ENCODE measurements around the gene ACOX3.
"Not testable (repeated sequence)": the region's sequence is repeated elsewhere in the genome, so short reads cannot be mapped to it uniquely, and the experiment has no call there.

The ACOX3 gene

DNA sequence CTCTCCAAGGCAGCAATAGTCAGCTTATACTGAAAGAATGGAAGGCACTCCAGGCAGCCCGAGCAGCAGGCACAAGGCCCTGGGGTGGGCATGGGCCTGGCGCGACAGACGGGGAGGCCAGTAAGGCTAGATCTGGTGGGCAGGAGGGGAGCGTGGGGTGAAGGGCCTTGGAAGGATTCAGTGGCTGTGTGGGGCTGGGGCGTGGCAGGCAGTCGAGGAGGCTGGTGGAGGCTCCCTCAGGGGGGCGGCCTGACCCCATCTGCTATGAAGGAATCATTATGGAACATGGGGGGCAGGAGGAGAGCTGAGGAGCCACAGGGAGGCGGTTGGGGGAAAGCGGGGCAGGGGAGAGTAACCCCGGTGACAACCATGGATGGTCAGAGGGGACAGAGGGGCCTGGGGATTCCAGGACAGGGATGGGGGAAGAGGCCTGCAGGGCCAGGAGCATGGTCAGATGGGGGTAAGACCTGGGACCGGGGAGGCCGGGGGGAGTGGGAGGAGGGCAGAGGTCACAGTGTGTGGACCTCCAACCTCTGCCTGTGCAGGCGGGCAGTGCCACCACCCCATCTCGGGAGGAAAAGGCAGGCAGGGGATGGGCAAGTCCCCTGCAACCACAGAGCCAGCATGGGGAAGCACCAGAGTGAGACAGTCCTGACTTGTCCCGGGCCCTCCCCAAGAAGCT is 70.3 kb downstream of the ACOX3 start:
- no peak for DNase-seq

DNA sequence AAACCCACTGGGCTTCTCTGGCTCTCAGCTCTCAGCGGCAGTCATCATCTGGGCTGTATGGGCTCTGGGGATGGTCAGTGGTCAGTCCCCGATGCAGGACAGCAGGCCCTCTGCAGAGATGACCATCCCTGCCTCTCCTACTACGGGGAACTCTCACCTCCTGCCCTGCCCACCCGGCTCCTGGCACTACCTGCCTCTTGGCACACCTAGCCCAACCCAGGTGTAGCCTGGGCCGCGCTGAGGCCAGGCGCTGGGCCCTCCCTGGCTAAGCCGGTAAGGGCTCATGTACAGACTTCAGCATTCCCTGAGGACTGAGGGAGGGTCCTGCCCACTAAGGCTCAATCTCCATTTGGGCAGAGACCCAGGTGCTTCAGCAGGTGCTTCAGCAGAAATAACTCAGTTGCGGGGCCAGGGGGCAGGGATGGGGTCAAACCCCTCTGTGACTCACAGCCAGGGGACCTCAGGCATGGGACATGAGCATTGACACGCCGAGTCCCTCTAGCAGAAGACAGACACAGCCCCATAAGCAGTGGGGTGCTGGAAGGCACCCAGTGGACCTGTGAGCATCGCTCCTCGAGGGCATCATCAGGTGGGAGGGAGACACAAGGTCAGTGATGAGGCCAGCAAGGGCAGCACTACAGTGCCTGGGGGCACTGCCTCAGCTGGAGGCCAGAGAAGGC is 71.0 kb downstream of the ACOX3 start:
- DNase-seq: no peak

DNA sequence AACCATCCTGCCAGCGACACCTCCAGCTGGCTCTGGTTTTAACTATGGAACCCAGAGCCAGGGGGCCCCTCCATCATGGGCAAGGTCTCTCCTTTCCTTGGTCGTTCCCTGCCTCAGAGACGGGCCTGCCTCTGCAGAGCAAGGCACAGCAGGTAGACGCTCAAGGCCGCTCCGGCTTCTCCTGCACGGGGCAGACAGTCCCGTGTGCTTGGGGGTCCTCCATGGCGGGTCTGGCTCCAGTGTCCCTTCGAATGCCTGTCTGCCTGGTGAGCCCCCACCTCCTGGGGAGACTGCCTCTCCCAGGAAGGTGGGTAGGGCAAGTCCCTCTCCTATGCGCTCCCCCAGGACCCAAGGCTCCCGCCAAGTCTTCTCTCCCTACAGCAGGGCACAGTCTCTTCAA is 71.5 kb downstream of the ACOX3 start:
- no peak for DNase-seq

DNA sequence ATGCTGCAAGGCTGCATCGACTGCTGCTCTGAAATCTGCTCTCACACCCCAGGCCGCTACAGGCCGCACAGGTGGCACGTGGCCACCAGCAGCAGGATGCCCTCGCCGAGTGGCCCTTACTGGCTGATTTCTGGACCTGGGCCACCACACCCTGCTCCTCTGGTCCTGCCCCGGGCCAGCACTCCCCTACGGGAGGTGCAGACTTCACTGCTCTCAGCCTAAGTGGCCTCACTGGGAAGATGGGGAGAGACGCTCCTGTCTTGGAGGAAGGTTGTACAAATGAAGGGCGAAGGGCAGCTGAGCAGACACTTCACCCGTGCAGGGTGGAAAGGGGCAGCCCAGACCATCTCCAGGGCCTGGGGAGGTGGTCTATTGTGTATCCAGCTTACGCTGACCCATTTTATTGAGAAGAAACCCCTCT is 72.5 kb downstream of the ACOX3 start:
- DNase-seq: no peak

DNA sequence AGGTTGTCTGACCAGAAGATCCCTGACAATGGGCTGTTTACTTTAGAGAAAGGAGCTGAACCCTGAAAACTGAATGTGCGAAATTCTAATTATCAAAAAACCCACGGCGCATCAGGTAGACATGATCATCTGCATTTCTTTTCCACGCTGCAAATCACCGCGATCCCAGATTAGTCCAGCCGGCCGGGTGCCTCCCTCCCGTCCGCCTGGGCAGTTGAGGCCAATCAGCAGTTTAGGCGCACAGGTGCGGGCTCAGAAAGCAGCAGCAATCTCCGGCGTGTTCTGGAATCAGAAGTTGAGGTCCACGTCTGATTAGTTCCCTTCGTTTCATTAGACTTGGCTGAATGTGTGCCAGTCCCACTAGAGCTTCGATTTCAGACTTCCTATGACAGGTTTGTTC is 73.9 kb downstream of the ACOX3 start:
- DNase-seq: no peak

DNA sequence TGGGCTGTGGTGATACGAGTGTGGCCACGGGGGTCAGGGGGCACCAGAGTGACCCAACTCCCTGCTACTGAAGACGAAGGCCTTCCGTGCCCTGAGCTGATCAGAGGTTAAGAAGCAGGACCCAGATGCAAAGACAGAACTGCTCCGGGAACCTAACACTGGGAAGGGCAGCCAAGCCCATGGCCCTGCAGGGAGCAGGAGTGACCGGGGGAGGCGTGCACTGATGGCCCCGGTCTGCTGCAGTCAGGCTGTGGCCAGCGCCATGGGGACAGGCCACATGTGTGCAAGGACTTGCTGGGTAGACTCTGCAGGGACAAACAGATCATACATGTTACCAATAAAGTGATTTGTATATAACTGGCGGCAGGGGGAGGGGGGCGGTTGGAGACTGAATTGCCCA is 74.6 kb downstream of the ACOX3 start:
- DNase-seq: no peak

DNA sequence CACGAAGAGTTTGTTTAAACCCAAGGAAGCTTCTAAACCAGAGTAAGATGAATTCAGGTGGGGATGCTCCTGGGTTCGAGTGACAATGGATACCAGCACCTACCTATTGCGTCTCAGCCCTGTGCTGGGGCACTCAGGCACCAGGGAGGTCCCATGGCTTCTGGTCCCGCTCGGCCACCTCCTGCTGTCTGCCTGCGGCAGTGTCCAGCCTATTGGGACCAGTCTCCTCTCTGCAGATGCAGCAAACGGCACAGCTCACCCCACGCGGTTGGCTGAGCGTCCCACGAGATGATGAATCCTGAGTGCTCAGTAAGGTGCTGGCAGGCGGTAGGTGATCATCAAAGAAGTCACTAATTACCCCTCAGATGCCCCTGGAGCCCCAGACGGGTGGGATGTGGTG is 75.2 kb downstream of the ACOX3 start:
- DNase-seq: no peak

DNA sequence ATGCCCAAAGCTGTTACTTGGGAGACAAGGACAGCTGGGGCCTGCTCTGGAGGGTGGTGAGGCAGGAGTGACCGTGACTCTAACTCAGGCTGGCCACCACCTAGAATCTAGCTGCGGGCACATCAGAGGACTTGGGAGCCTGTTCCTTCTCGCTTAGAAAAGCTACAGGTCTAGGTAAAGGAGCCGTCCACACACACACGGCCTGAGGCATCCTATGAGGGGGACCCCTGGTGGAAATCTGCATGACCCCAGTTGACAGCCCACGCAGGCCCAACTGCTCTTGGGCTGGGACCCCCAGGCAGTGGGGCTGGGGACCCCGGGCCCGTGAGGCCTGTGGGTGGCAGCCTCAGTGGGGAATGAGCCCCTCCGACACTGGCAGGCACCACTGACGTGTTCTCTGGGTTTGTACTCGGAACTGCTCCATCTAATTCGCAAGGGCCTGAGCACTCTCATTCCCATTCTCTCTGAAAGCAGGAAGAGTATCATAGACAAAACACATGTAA is 75.6 kb downstream of the ACOX3 start:
- no peak for DNase-seq

DNA sequence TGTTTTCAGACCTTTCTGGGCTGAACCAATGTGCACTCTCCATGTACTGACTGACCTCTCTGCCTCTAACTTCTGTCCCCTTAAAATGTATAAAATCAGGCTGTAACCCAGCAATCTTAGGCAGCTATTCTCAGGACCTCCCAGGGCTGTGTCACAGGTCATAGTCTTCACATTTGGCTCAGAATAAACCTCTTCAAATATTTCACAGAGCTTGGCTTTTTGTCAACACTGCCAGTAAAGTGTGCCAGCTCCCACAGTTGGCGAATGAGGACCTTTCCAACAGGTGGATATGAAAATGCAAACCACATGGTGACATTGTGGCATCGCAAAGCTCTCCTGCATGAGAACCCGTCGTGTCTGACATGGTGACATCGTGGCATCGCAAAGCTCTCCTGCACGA is 76.4 kb downstream of the ACOX3 start:
- DNase-seq: no peak

DNA sequence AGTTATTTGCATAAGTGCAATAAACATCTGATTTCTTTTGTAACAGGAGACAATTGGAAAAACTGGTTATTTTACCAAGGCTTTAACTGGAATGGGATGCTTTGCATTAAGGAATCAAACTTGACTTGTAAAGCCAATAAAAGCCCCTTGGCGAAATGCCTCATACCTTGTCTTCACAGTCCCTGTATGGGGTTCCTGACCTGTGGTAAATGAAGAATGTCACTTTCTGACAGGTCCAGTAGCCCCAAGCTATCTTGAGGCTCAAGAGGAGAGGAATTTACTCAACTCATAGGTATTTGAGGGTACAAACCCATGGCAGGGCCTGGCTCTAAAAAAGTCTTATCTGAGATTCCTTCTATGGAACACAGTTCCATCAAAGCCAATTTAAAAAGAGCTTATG is 78.0 kb downstream of the ACOX3 start:
- DNase-seq: no peak

DNA sequence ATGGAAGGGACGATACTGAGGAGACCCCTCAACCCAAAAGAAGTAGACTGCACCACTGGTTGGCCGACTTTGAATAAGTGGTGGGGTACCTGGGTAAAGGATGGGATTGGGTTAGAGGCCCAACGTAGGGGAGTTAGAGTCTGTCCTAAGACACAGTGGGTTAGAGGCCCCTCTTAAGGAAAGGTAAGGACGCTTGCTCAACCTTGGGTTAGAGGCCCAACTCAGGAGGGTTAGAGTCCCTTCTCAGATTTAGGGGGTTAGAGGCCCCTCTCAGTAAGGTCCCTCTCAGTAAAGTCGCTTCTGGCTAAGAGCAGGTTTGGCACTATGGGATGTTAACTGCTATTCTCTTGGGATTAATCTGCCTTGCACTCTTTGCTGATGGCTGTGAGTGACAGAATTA is 81.3 kb downstream of the ACOX3 start:
- no peak for DNase-seq

DNA sequence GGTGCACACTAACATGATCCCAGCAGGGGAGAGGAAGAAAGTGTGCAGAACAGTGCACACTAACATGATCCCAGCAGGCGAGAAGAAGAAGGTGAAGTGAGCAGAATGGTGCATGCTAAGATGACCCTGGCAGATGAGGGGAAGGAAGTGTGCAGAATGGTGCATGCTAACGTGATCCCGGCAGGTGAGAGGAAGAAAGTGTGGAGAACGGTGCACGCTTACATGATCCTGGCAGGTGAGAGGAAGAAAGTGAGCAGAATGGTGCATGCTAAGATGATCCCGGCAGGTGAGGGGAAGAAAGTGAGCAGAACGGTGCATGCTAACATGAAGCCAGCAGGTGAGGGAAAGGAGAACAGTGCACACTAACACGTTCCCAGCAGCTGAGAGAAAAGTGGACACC is 83.7 kb downstream of the ACOX3 start:
- DNase-seq: no peak

DNA sequence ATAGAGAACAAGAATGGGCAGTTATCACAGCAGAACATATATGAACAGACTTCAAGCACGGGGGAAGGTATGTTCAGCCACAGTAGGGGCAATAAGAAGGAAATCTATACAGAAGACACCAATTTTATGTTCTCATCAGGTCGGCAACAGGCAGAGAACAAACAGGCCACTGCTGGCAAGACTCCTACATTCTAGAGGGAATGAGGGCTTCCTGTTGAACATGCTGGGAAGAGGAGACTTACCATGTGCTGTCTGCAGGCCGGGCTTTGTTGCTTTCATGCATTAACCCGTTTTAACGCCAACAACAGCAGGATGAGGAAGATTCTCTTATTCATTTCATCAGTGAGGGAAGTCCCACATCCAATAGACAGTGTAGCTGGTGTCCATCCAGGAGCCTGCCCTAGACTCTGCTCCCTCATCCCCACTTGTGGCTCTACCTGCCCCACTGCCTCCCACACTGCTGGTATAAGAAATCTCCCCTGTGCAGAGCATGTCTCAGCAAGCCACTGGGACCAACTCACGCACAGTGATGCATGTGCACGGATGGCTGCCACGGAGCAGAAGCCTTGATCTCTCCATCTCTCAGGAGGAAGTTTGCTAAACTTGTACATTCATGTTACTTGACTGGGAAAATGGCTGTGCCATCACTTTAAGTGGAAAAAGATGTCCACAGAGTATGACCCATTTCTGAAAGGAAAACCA is 84.5 kb downstream of the ACOX3 start:
- DNase-seq: no peak

DNA sequence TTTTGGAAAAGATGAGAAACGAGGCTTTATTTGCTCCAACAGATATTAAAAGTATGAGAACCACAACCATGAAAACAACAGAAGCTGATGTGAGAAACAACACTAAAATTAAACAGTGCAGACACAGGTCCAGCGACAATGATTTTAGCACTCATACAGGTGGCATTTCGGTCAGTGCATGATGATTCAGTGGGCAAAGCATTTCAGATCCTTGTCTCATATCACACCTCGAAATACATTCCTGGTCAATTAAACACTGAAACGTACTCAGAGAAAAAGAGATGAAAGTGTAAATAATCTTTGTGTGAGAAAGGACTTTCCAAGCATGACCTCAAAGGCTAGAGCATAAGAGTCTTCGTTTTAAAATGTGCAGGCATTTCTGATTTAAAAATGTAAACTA is 85.2 kb downstream of the ACOX3 start:
- DNase-seq: no peak

DNA sequence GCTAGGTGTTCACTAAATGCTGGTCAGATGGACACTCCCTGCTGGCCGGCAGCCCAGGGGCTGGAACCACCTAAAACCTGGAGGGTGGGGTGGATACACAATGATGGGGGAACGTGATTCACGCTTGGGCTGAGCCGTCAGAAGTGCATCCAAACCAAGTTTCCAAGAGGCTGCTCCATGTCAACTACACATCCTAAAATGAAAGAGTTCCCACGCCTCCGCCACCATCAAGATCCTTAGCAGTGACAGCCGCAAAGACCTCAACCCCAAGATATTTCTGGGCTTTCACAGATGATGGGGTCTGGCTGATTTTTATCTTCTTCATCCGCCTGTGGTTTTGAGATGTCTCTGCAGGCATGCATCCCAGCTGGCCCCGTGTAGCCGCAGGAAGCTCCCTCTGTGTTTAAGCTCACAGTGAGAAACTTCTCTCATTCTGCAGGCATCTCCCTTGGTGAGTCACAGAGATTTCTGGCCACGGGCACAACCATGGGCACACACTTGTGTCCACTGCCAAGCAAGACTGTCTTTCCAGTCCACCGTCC is 86.5 kb downstream of the ACOX3 start:
- DNase-seq: no peak

DNA sequence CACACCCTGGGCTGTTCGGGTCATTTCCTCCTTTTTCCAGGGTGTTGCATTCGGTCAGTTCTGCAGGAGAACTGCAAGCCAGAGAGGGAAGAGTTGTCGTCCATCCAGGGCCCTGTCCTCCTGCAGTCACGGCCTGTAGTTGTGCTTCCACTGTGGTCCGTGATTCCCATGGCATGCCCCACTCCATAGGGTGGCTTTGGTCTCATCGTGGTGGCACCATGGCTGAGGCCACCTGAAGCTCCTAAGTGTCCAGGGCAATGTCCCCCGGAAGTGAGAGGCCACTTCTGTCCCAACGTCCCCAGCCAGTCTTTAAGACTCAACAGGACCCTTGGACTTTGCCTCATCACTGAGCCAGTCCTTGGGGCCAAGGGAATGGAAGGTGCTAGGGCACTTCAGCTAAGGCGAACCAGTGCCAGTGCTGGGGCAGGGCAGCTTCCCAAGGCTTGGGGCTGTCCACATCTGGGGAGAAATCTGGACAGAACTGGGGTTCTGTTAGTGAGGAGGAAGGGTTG is 87.3 kb downstream of the ACOX3 start:
- DNase-seq: no peak

DNA sequence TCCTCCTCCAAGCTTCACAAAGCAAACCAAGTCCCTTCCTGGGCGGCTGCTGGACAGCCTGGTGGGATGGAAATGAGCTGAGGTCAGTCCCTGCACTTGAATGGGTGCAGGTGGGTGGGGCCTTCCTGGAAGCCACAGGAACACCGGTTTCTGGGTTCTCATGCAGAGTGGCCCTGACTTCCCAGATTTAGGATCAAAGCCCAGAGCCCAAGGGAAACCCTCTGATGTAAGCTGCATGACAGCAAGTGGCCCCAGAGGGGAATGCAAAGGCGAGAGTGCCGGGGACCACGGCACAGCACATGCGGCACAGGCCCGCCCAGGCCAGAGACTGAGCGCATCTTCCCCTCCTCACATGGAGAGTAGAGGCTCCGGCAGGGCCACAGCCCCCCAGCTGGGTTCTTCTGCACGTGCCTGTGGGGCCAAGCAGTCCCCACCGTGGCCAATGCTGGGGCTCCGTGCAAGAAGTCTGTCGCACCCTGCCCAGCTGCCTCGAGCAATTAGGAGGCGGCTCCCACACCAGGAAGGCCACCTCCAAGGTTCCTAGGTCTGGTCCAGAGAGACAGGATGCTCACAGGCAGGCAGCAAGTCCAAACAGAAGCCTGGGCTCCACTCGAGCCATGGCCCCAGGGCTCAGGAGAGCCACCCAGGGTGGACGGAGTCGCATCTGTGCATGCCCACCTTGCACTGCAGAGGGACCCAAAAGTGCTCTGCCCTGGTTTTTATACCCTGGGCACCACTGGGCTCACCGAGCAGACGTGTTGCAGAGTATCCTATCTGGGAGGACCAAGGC is 88.0 kb downstream of the ACOX3 start:
- DNase-seq: no peak

DNA sequence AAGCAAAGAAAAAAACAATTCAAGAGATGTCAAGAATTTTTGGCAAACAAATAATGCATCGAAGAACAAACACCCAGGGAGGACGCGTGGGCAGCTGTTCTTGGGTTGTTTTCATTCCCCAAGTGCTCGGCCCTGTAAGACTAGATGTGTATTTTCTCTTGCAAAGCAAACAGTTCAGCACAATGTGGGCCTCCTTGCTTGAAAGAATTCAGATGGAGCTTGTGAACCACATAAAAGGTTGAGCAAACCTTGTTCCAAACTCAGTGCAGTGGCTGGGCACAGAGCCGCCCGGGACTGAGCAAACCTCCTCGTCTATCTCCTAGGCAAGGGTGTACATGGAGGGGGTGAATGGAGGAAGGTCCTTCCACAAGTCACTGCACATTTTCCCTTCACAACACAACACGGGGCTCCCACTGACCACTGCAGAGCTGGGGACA is 88.6 kb downstream of the ACOX3 start:
- no peak for DNase-seq

DNA sequence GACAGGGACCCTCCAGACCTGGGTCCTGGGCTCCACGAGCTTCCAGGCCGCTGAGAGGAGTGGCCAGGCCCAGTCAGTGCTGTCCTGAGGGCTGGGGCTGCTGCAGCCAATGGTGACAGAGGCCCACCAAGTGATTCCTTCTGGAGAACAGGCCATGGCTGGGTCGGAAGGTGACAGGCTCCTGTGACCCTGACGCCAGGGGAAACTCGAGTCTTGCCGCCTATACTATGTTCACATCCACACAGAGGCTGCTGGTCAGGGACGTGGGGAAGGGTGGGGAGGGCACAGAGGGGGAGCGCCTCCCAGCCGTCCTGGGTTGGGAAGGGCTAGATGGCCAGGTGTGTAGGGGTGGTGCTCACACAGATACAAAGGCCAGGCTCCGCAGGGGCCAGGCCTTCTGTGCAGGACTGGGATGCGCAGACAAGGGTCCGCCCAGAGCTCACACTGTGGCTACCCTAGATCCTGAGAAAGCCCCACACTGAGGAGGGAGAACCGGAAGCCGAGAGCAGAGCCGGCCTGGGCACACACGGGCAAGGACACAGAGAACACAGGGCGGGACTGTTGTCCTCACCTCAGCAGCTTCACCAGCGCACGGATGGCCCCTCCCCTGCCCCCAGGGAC is 89.6 kb downstream of the ACOX3 start:
- no peak for DNase-seq

DNA sequence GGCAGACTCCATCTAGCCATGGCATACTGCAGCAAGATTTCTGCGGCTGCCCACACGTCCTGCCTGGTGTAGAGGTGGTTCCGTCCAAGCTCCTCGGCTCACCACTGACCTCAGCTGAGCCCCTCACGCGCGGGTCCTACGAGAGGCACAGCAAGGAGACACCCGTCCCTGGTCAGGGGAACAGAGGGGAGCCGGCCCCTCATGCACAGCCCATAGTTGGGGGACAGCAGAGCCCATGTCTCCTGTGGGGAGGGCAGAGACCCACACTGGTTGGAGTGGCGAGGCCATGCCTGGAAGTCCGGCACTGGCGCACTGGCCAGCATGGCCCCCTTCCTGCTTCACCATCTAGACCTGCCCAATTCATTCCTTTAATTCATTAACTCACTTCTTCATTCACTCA is 90.2 kb downstream of the ACOX3 start:
- DNase-seq: no peak

DNA sequence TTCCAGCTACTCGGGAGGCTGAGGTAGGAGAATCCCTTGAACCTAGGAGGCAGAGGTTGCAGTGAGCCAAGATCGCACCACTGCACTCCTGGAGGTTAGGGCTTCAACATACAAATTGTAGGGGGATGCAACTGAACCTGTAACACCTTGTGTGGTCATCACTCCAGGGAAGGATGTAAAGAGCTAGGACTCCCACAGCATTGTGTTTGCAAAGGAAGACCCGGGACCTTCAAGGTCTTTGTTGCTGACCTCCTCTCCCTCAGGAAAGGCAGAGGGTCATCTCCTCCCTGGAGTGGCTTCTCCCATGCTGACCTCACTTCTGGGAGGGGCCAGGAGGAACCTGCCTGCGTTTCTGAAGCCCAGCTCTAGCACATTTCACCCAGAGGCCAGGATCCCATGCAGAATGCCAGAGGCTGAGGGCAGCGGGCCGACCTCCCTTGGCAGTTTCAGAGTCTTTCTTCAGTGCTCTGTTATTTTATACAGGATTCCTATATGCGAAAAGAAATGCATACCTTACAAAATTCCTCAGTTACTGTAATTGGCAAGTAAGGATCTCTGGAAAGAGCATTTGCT is 90.8 kb downstream of the ACOX3 start:
- no peak for DNase-seq

DNA sequence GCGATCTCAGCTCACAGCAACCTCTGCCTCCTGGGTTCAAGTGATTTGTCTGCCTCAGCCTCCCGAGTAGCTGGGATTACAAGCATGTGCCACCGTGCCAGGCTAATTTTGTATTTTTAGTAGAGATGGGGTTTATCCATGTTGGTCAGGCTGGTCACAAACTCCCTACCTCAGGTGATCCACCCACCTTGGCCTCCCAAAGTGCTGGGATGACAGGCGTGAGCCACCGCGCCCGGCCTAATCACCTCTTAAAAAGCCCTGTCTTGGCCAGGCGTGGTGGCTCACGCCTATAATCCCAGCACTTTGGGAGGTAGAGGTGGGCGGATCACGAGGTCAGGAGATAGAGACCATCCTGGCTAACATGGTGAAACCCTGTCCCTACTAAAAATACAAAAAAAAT is 91.3 kb downstream of the ACOX3 start:
- not testable (repeated sequence) for DNase-seq

Data from activated CD4-positive, alpha-beta T cell treated with anti-CD3 and anti-CD28 coated beads for 1 hour (primary cell).